ENCODE measurements around the gene GPANK1. TPM values are rescaled to one million over a fixed set of nuclear protein-coding genes. Genes with fewer than 3 reads are reported as not detected.

The GPANK1 gene
- total and polyA plus RNA-seq, 2 of the 13 experiments (the other 11 are each of a cell fraction or from before 2014, with no cell fraction given), result 15.4 to 22.8 TPM

- TF ChIP-seq ZNF280B (CRISPR knock-in tag; IDR thresholded peaks at IDR 0.05; ENCODE audit: borderline replicate concordance), result 0 out of 2 replicates have a peak, but pooled peaks have one; percentile 37
- TF ChIP-seq KLF16 (CRISPR knock-in tag; IDR thresholded peaks at IDR 0.05), result peak in 1 of 2 experiments; percentile 94; a peak in 2 of 4 replicates
- TF ChIP-seq PBX3 (CRISPR knock-in tag; IDR thresholded peaks at IDR 0.05; ENCODE audit: borderline replicate concordance), result no peak
- peak; percentile 83; the same call in 1 of the 2 replicates for TF ChIP-seq ZNF317 (CRISPR knock-in tag; IDR thresholded peaks at IDR 0.05)
- no peak for TF ChIP-seq RFXANK (CRISPR knock-in tag; IDR thresholded peaks at IDR 0.05)
- peak; percentile 90 for TF ChIP-seq ZNF281 (CRISPR knock-in tag; IDR thresholded peaks at IDR 0.05; ENCODE audit: borderline replicate concordance)
- no peak for TF ChIP-seq CENPX (CRISPR knock-in tag; IDR thresholded peaks at IDR 0.05)
- TF ChIP-seq SNAPC5 (CRISPR knock-in tag; IDR thresholded peaks at IDR 0.05; ENCODE audit: borderline replicate concordance), result peak; percentile 92
- peak; percentile 97 for TF ChIP-seq RNF219 (CRISPR knock-in tag; IDR thresholded peaks at IDR 0.05)
- TF ChIP-seq HNF1A (IDR thresholded peaks at IDR 0.05; ENCODE audit: low read depth), result peak; percentile 98
- TF ChIP-seq HNF1A (CRISPR knock-in tag; IDR thresholded peaks at IDR 0.05; ENCODE audit: borderline replicate concordance), result peak; percentile 99
Observed at GRCh38 chr6:31655349-31656237, 9.2 kb downstream of the GPANK1 start, which contains the start of gene APOM (continued).

Data from HepG2 (cell line).